Prostate gland (tissue), 2 donors: ENCODE measurements around the gene AKT2. TPM values are rescaled to one million over a fixed set of nuclear protein-coding genes. Genes with fewer than 3 reads are reported as not detected.
"Not testable (repeated sequence)": the region's sequence is repeated elsewhere in the genome, so short reads cannot be mapped to it uniquely, and the experiment has no call there.

Experiments used
- DNase-seq: peaks from one replicate; pipeline ENCODE4 v3.0.0-alpha.2; 2019; ENCODE audit warnings: low spot score
- H3K27ac ChIP-seq, 2 donors: fragments of 200-600 bp; sonication (generic); 2 replicates each; pipeline ENCODE4 v1.5.1; 2017 to 2019
- H3K27me3 ChIP-seq: fragments of 200-600 bp; sonication (generic); replicated peaks from 2 replicates; pipeline ENCODE4 v1.5.1; 2019; ENCODE audit not compliant: insufficient read depth
- H3K36me3 ChIP-seq, 2 donors: fragments of 200-600 bp; sonication (generic); 1 replicate in 1 of 2; 2 replicates in 1 of 2; pipeline versions ENCODE4 v1.5.1 to v1.8.1; 2017 to 2019
- H3K4me1 ChIP-seq: fragments of 200-600 bp; sonication (generic); replicated peaks from 2 replicates; pipeline ENCODE4 v1.5.1; 2019
- H3K4me3 ChIP-seq, 2 donors: fragments of 200-600 bp; sonication (generic); 2 replicates each; pipeline ENCODE4 v1.5.1; 2017 to 2019
- H3K9me3 ChIP-seq: fragments of 200-600 bp; sonication (generic); 2 replicates; pipeline ENCODE4 v1.5.1; 2017
- CTCF ChIP-seq, 4 experiments: fragments of 200-600 bp in 2 of 4; fragments of 450-650 bp in 2 of 4; sonication (generic) in 2 of 4; IDR thresholded peaks; 1 replicate in 3 of 4; 2 replicates in 1 of 4; pipeline ENCODE4 v1.5.1; 2016 to 2019; ENCODE audit warnings: antibody characterized with exemption in 4 of 4, mild to moderate bottlenecking in 2 of 4, moderate library complexity in 2 of 4
- POLR2A ChIP-seq: fragments of 450-650 bp; IDR thresholded peaks from one replicate; pipeline ENCODE4 v1.6.1; 2016; ENCODE audit warnings: antibody characterized with exemption, mild to moderate bottlenecking
- POLR2AphosphoS5 ChIP-seq: sonication (generic); formaldehyde crosslinking; IDR thresholded peaks from one replicate; pipeline ENCODE4 v1.6.1; 2017; ENCODE audit warnings: antibody characterized with exemption
- WGBS: methylation state at CpG from one replicate; pipeline ENCODE4 v1.1.5; 2018; 5-methylcytosine and 5-hydroxymethylcytosine counted together
- intact Hi-C: fragments of 100-400 bp; cut with DNase I; formaldehyde crosslinking; loops from one replicate; pipeline ENCODE4 v1.14.2; 2022
- total RNA-seq, 2 donors: library from RNA; depleted of rRNA; stranded (reverse); fragments of >200 nt; gene quantifications; one replicate each; pipeline ENCODE4 v1.1.0, GENCODE V29; 2016

Gene AKT2
- total RNA-seq: 100 to 1,000 TPM in 1 of 2 donors, 10 to 100 TPM in 1; 95.3 to 171 TPM

GRCh38 chr19:40284501-40285352, at the start of gene AKT2:
Gene AKT2, minus strand, starts transcription at chr19:40285345. Its CDS starts 20,078 bp downstream, at chr19:40265267.
- peak; percentile 31 for DNase-seq
- Histone ChIP-seq H3K4me3 (peak within 1 kb of the TSS; percentile 92 to 98), H3K27me3 (no peaks in the 10 kb centered on the region), H3K9me3 (no peaks in the 10 kb centered on the region), H3K4me1 (peaks cover 12% of the 10 kb centered on the region), H3K36me3 (no peaks in the 10 kb centered on the region), H3K27ac (peak within 1 kb of the TSS; percentile 96 to 99)
- no peak for TF ChIP-seq POLR2A
- no peak for TF ChIP-seq POLR2AphosphoS5
- TF ChIP-seq CTCF (IDR thresholded peaks at IDR 0.05): no peak
- intact Hi-C loops: no loop called here
- 1% methylated on average over 15 of the region's 84 CpGs for WGBS

DNA sequence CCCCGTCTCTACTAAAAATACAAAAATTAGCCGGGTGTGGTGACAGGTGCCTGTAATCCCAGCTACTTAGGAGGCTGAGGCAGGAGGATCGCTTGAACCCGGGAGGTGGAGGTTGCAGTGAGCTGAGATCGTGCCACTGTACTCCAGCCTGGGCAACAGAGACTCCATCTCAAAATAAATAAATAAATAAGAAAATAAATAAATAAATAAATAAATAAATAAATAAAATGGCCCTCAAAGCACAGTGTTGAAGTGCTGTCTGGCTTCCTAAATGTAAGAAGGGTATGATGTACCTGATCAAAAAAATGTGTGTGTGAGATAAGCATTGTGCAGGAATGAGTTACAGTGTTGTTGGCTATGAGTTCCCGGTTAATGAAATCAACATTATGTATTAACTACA, 47.9 kb upstream of the AKT2 start:
- H3K4me1 ChIP-seq, DNase-seq, H3K27me3 ChIP-seq, intact Hi-C loops, H3K27ac ChIP-seq, H3K9me3 ChIP-seq, H3K4me3 ChIP-seq, H3K36me3 ChIP-seq: not testable (repeated sequence)
- WGBS: 91% methylated on average over 6 of the region's 6 CpGs

- WGBS: 80% methylated on average over 6 of the region's 6 CpGs
- DNase-seq: no peak
- Histone ChIP-seq H3K4me3 (no peak overlapping the region), H3K27me3 (no peaks in the 10 kb centered on the region), H3K4me1 (no peaks in the 10 kb centered on the region), H3K9me3 (no peaks in the 10 kb centered on the region), H3K27ac (no peak overlapping the region), H3K36me3 (peaks cover under 1 to 3% of the 10 kb centered on the region in 2 donors)
- intact Hi-C loops: no loop called here
- no peak for TF ChIP-seq CTCF (IDR thresholded peaks at IDR 0.05)
- no peak for TF ChIP-seq POLR2A
- no peak for TF ChIP-seq POLR2AphosphoS5
Observed at GRCh38 chr19:40332669-40333068, 47.5 kb upstream of the AKT2 start.

- DNase-seq: peak; percentile 49
- H3K27me3 ChIP-seq: no peaks in the 10 kb centered on the region
- H3K4me1 ChIP-seq: no peaks in the 10 kb centered on the region
- no peak overlapping the region for H3K4me3 ChIP-seq
- TF ChIP-seq POLR2AphosphoS5 (peak; percentile 43), POLR2A (no peak), CTCF (IDR thresholded peaks at IDR 0.05) (peak in 1 of 4 experiments; percentile 4)
- WGBS: 51% methylated on average over 5 of the region's 5 CpGs
- no peaks in the 10 kb centered on the region for H3K9me3 ChIP-seq
- intact Hi-C loops: no loop called here
- peaks cover 3 to 9% of the 10 kb centered on the region in 2 donors for H3K36me3 ChIP-seq
- no peak overlapping the region for H3K27ac ChIP-seq
Observed at GRCh38 chr19:40331052-40331451, 45.9 kb upstream of the AKT2 start.

GRCh38 chr19:40326201-40326600, 41.1 kb upstream of the AKT2 start:
- 92% methylated on average over 14 of the region's 14 CpGs for WGBS
- no peak for DNase-seq
- Histone ChIP-seq H3K4me1 (no peaks in the 10 kb centered on the region), H3K27me3 (no peaks in the 10 kb centered on the region), H3K27ac (no peak overlapping the region), H3K9me3 (no peaks in the 10 kb centered on the region), H3K36me3 (peaks cover 22 to 46% of the 10 kb centered on the region in 2 donors), H3K4me3 (no peak overlapping the region)
- TF ChIP-seq POLR2A (no peak), POLR2AphosphoS5 (no peak), CTCF (IDR thresholded peaks at IDR 0.05) (no peak)
- intact Hi-C loops: no loop called here
